HPDE6-E6E7 (cell line): ENCODE measurements around the gene CTPS2.
"Not testable (repeated sequence)": the region's sequence is repeated elsewhere in the genome, so short reads cannot be mapped to it uniquely, and the experiment has no call there.

ENCODE experiments used
- DNase-seq: peaks from one replicate; pipeline ENCODE4 v3.0.0; 2011; ENCODE audit warnings: missing footprints; ENCODE audit errors: extremely low spot score

Gene CTPS2

GRCh38 chrX:16712548-16713155 is at the start of gene CTPS2:
CTPS2 (minus strand) TSS chrX:16712669; CDS start chrX:16702902, 9,767 bp downstream.
- DNase-seq: no peak

- DNase-seq: not testable (repeated sequence)
Measured at GRCh38 chrX:16761500-16761899, 49.0 kb upstream of the CTPS2 start.

DNA sequence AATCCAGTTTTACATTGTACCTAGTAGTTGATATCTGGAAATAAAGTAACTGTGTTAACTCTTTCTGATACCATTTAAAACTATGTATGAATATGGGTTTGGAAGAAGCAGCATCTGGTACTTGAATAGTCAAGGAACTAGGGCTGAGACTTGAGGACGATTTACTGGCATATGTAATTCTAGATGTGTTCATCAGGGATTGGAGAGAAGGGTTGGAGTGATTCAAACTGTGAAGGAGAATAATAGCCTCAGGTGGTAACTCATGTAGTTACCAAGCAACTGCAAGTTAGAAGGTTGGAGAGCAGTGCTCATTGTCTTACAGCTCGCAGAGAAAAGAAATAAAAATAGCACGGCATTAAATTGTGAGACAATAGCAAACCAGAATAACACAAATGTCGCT is 44.3 kb upstream of the CTPS2 start:
- no peak for DNase-seq

GRCh38 chrX:16754019-16754418 is 41.5 kb upstream of the CTPS2 start:
- DNase-seq: no peak

GRCh38 chrX:16750136-16750535 is 37.7 kb upstream of the CTPS2 start:
- no peak for DNase-seq

DNA sequence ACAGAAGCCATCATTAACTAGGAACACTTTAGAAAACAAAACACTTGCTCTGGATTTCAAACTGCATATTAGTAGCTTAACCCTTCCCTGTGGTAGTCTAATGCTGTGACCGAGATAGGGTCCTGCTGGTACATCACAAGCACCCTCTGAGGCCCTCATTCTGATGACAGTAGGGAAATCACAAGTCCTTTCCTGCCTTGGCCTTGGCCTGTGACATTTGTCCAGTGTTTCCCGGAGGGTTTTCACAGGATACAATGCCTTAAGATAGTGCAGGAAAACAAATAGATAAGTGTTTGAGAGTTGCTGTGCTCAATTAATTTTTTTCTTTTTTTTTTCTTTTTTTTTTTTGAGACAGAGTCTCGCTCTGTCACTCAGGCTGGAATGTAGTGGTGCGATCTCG is 36.0 kb upstream of the CTPS2 start:
- no peak for DNase-seq

DNA sequence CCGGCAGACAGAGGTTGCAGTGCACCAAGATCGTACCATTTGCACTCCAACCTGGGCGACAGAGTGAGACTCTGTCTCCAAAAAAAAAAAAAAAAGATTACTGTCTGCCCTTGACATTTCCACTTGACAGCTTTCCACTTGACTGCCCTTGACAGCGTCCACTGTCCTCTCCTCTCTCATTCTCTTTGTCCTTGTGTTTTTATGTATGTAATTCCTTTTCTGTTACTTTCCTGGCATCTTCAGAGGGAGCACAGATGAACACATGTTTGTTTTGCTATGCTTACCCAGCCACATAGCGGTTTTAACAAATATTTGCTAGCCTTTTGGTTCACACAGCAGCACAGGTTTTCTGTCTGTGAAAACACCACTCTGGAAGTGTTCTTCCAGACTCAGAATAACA is 33.2 kb upstream of the CTPS2 start:
- DNase-seq: no peak

DNA sequence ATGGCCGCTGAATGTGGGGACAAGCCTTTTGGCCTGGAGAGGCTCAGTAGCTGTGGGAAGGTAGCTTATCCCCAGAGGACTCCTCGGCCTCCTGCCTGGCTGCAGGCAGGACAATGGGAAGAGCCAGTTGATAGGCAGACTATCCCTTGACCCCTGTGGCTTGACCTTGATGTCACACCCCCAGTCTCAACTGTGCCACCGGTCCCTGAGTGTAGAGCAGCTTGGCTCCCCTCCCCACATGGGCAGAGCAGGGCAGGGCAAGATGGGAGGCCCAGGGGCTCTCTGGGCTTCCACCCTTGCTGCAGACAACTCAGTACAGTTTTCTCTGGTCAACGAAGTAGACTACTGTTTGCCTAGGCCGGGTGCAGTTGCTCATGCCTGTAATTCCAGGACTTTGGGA is 32.6 kb upstream of the CTPS2 start:
- DNase-seq: no peak

- peak; percentile 58 for DNase-seq
Measured at GRCh38 chrX:16743604-16744325, 31.3 kb upstream of the CTPS2 start.

DNA sequence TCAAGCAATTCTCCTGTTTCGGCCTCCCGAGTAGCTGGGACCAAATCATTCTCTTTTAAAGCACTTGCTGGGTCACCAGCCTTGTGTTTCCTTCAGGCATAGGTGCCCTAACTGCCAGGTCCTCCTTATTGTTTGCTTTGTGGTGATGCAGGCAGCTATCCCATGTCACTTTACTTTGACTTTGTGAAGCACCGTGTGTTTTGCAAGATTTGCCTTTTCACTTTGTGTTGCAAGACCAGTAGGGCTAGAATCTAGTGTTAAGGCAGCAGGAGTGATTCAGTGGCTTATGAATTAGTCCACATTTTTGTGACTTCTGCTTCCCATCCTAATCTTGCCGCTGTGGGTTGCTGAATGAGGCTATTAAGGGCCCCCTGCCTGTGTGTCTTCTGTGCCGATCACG is 27.1 kb upstream of the CTPS2 start:
- DNase-seq: no peak

GRCh38 chrX:16737024-16737423 is 24.6 kb upstream of the CTPS2 start:
- no peak for DNase-seq

DNA sequence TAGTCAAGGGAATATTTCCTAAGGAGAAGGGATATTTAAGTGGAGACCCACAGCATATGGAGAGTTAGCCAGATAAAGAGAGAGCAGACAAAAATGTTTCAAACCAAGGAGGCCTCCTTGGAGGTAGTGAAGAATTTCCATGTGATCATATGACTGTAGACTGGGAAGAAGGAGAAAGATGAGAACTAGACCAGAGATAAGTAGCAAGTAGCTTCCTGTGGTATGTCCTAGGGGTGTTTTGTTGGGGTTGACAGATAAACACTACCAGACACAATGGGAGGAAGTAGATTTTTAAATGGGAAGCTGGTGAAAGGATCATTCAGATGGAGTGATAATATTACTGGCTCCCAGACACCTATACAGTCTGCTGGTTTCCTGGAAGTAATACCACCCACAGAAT is 20.5 kb upstream of the CTPS2 start:
- DNase-seq: no peak

DNA sequence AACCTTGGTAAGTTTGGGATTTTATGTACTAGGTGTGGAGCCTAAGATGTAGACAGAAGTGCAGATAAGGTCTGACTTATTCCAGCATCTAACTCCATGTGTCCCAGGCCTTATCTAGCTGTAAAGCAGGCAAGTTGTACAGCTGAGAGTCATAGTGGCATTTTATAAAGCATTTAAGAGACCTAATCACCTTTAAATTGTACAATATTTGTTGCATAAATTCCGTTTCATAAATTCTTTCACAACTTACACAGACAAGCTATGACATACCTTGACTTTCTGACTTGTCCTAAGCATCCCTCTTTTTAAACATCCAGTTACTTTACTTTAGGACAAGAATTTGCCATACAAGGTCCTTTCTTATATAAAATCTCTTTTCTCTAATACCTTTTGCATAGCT is 18.0 kb upstream of the CTPS2 start:
- DNase-seq: no peak

DNA sequence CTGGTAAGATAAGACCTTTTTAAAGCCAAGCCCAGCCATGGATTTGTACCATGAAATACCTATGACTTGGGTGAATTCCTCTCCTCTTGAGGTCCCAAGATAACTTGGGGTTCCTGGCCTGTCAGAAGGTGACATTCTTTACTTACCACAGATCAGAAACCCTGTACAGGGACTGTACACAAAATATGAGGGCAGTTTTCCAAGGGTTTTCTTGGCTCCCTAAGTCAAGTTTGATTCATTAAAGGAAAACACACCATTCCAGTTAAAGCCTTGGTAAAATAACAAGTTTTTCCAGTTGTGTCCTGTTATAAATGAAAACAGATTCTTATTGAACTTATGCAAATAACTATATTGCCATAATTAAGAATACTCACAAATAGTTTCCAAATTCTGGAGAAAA is 15.2 kb upstream of the CTPS2 start:
- DNase-seq: no peak

- DNase-seq: not testable (repeated sequence)
Measured at GRCh38 chrX:16726347-16726988, 14.0 kb upstream of the CTPS2 start.

- no peak for DNase-seq
Measured at GRCh38 chrX:16725072-16725471, 12.6 kb upstream of the CTPS2 start.

- DNase-seq: no peak
Measured at GRCh38 chrX:16722481-16722880, 10.0 kb upstream of the CTPS2 start.

GRCh38 chrX:16719334-16720084 is 7.0 kb upstream of the CTPS2 start, which contains the start of gene SYAP1:
SYAP1 (plus strand) TSS chrX:16719612; CDS start chrX:16719725, 113 bp downstream.
- peak; percentile 83 for DNase-seq

- DNase-seq: no peak
Measured at GRCh38 chrX:16718824-16719333, 6.4 kb upstream of the CTPS2 start.

DNA sequence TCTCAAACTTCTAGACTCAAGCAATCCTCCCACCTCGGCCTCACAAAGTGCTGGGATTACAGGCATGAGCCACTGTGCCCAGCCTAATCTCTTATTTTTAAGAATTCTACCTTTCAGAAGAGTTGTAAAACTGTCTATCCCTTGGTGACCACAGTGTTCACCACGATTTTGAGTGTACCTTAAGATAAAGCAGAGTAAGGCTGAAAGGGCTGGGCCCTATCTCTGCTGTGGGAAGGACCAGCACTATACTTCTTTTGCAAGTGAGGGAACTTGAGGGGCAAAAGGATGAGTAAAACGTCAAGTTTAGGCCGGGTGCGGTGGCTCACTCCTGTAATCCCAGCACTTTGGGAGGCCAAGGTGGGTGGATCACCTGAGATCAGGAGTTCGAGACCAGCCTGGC is 4.0 kb upstream of the CTPS2 start:
- not testable (repeated sequence) for DNase-seq

GRCh38 chrX:16715638-16716037 is 3.2 kb upstream of the CTPS2 start:
- not testable (repeated sequence) for DNase-seq

DNA sequence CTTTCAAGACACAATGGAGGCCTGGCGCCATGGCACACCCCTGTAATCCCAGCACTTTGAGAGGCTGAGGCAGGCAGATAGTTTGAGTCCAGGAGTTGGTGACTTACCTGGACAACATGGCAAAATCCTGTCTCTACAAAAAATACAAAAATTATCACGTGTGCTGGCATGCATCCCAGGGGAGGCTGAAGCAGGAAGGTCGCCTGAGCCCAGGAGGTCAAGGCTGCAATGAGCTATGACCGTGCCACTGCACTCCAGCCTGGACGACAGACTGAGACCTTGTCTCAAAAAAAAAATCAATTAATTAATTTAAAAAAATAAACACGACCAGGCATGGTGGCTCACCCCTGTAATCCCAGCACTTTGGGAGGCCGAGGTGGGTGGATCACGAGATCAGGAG is 2.0 kb upstream of the CTPS2 start:
- DNase-seq: no peak
